Measurements from ENCODE around the gene WASHC2A.
"Not testable (repeated sequence)": the region's sequence is repeated elsewhere in the genome, so short reads cannot be mapped to it uniquely, and the experiment has no call there.

- TF ChIP-seq CTCF (conservative IDR thresholded peaks at IDR 0.05 in 1 of 2, IDR thresholded peaks at IDR 0.05 in 1 of 2; ENCODE audit: extremely low read depth in 1 of 2, insufficient read depth in 1 of 2, low read depth in 1 of 2, low read length in 2 of 2); EZH2 (IDR thresholded peaks at IDR 0.05; ENCODE audit: borderline replicate concordance, low read length): not testable (repeated sequence)
These were observed 9.0 kb upstream of the WASHC2A start for GRCh38 chr10:50058727-50059126.

Data from mammary epithelial cell (primary cell).